A673 (cell line): ENCODE data around the gene SNRPD2.

Source experiments
- CTCF ChIP-seq: fragments of 300-800, 200-600 bp; sonication (generic); conservative IDR thresholded peaks from 2 replicates; pipeline ENCODE4 v1.5.1; 2017; ENCODE audit warnings: low read depth, mild to moderate bottlenecking, antibody characterized with exemption, low read length, moderate library complexity, mixed read lengths
- EZH2 ChIP-seq: fragments of 200-600 bp; sonication (generic); IDR thresholded peaks from 2 replicates; pipeline ENCODE4 v1.6.1; 2017; ENCODE audit warnings: borderline replicate concordance, low read depth, mild to moderate bottlenecking, mixed read lengths, antibody characterized with exemption, low read length; ENCODE audit not compliant: poor library complexity, severe bottlenecking

GRCh38 chr19:45687599-45687998 lies 4.2 kb downstream of the SNRPD2 start:
- TF ChIP-seq EZH2 (no peak), CTCF (no peak)
